Chondrocyte (in vitro differentiated cells): ENCODE results near the gene C19orf47. TPM values are rescaled to one million over a fixed set of nuclear protein-coding genes. Genes with fewer than 3 reads are reported as not detected.

Experiments used
- DNase-seq: peaks from one replicate; pipeline ENCODE4 v3.0.0; 2021; ENCODE audit warnings: mixed read lengths, low spot score
- H3K27ac Mint-ChIP-seq: one replicate; pipeline ENCODE4 v1.8.0; 2021; ENCODE audit warnings: mild to moderate bottlenecking, moderate library complexity, mixed read lengths; ENCODE audit not compliant: unreplicated experiment
- H3K27me3 Mint-ChIP-seq: 2 replicates; pipeline ENCODE4 v1.8.0; 2021; ENCODE audit warnings: low read depth, mixed read lengths
- H3K36me3 Mint-ChIP-seq: 2 replicates; pipeline ENCODE4 v1.8.0; 2021; ENCODE audit warnings: low read depth, mixed read lengths
- H3K4me1 Mint-ChIP-seq: 2 replicates; pipeline ENCODE4 v1.8.0; 2021; ENCODE audit warnings: low read depth, mild to moderate bottlenecking, mixed read lengths
- H3K4me3 Mint-ChIP-seq: one replicate; pipeline ENCODE4 v1.8.0; 2021; ENCODE audit warnings: mild to moderate bottlenecking, moderate library complexity, mixed read lengths; ENCODE audit not compliant: unreplicated experiment
- H3K9me3 Mint-ChIP-seq: 2 replicates; pipeline ENCODE4 v1.8.0; 2021; ENCODE audit warnings: low read depth, mixed read lengths
- CTCF ChIP-seq: fragments of 200-600 bp; sonication (generic); IDR thresholded peaks from 2 replicates; pipeline ENCODE4 v1.5.0; 2021; ENCODE audit warnings: antibody characterized with exemption, mild to moderate bottlenecking, moderate library complexity
- total RNA-seq: library from RNA; stranded (reverse); gene quantifications from 3 replicates; pipeline ENCODE4 v1.2.1, GENCODE V29; 2021

C19orf47 gene
- total RNA-seq, 1 donor from 2014 or later, result 21.5 TPM

- Mint-ChIP-seq H3K36me3 (no peaks in the 10 kb centered on the region), H3K4me3 (no peak overlapping the region), H3K27me3 (no peaks in the 10 kb centered on the region), H3K4me1 (peaks cover 52% of the 10 kb centered on the region), H3K27ac (peak overlapping the region; percentile 5), H3K9me3 (no peaks in the 10 kb centered on the region)
- peak; percentile 78 for DNase-seq
- TF ChIP-seq CTCF, result no peak
Measured at GRCh38 chr19:40280608-40281221, 67.5 kb downstream of the C19orf47 start.

- peak; percentile 78 for DNase-seq
- H3K27ac Mint-ChIP-seq, result peak overlapping the region; percentile 68
- no peak overlapping the region for H3K4me3 Mint-ChIP-seq
- H3K4me1 Mint-ChIP-seq, result peaks cover 50% of the 10 kb centered on the region
- no peaks in the 10 kb centered on the region for H3K9me3 Mint-ChIP-seq
- H3K36me3 Mint-ChIP-seq, result no peaks in the 10 kb centered on the region
- H3K27me3 Mint-ChIP-seq, result no peaks in the 10 kb centered on the region
- TF ChIP-seq CTCF, result no peak
Measured at GRCh38 chr19:40279761-40280607, 68.2 kb downstream of the C19orf47 start.

DNA sequence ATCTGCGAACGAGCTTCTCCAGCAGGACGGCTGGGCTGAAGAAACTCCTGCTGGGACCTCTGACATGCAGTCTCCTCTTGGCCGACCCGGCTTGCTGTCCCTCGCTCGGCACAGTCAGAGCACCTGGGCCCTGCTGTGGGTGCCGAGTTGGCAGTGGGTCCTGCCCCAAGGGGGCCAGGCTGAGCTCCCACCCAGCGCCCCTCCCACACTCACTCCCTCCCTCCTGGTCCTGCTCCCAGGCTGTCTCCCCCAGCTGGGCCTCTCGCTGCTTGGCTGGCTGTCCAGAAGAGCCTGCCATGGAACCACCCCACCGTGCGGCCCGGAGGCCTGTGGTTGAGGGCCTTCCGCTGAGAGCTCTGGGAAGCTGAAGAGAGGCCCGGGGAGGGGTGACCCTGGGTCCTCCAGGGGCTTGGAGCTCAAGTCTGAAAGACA lies 69.1 kb downstream of the C19orf47 start:
- Mint-ChIP-seq H3K27me3 (no peaks in the 10 kb centered on the region), H3K36me3 (no peaks in the 10 kb centered on the region), H3K4me1 (peaks cover 50% of the 10 kb centered on the region), H3K9me3 (no peaks in the 10 kb centered on the region), H3K27ac (no peak overlapping the region), H3K4me3 (no peak overlapping the region)
- no peak for TF ChIP-seq CTCF
- DNase-seq, result peak; percentile 80

GRCh38 chr19:40278361-40279035 lies 69.7 kb downstream of the C19orf47 start:
- TF ChIP-seq CTCF, result no peak
- H3K36me3 Mint-ChIP-seq, result no peaks in the 10 kb centered on the region
- H3K4me3 Mint-ChIP-seq, result no peak overlapping the region
- H3K9me3 Mint-ChIP-seq, result no peaks in the 10 kb centered on the region
- no peaks in the 10 kb centered on the region for H3K27me3 Mint-ChIP-seq
- no peak overlapping the region for H3K27ac Mint-ChIP-seq
- peaks cover 49% of the 10 kb centered on the region for H3K4me1 Mint-ChIP-seq
- peak; percentile 53 for DNase-seq

DNA sequence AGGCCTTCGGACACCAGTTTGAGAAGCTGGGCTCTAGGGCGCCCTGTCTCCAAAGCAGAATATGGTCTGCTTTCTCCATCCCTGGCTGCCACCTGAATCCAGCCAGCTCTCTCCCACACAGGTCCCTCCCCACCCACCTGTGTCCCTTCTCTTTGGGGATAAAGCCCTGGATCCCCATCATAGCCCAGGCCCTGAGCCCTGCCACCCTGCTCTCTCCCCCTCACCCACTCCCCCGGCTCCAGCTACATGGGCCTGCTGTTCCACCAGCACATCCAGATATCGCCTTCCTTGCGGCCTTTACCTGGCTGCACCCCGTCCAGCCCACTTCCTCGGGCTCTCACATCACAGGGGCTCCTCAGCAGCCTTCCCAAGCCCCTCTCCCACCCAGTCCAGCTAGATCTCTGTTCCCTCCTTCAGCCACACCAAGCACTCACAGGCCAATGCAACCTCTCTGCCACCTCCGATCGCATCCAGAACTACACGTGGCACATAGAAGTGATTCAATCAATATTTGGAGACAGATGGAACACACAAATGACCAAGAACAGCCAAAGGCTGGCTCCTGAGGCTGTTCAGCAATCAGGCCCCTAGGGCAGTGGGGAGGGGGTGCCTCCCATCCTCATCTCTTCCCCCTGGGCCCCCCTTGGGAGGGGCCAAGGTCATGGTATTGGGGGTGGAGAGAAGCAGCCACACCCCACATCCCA lies 70.7 kb downstream of the C19orf47 start:
- peak; percentile 61 for DNase-seq
- peak overlapping the region; percentile 29 for H3K27ac Mint-ChIP-seq
- no peaks in the 10 kb centered on the region for H3K27me3 Mint-ChIP-seq
- no peaks in the 10 kb centered on the region for H3K36me3 Mint-ChIP-seq
- no peak overlapping the region for H3K4me3 Mint-ChIP-seq
- no peaks in the 10 kb centered on the region for H3K9me3 Mint-ChIP-seq
- no peak for TF ChIP-seq CTCF
- H3K4me1 Mint-ChIP-seq, result peaks cover 39% of the 10 kb centered on the region
